Liver (tissue), 9 donors: ENCODE data around the gene HOMER1. TPM values are rescaled to one million over a fixed set of nuclear protein-coding genes. Genes with fewer than 3 reads are reported as not detected.

Experiments
- DNase-seq: peaks from one replicate; pipeline ENCODE4 v3.0.0-alpha.2; 2017; ENCODE audit warnings: low spot score
- H3K27ac ChIP-seq, 2 donors: one replicate each; pipeline ENCODE4 v1.7.0; 2013; ENCODE audit warnings: inconsistent platforms in 2 of 2, low read length in 2 of 2, control low read depth in 1 of 2, low read depth in 1 of 2, mild to moderate bottlenecking in 1 of 2
- H3K27me3 ChIP-seq, 4 donors: one replicate each; pipeline versions ENCODE4 v1.6.1 to v1.7.0; 2013; ENCODE audit warnings: low read length in 3 of 4, inconsistent platforms in 1 of 4, mild to moderate bottlenecking in 1 of 4, moderate library complexity in 1 of 4; ENCODE audit not compliant: control insufficient read depth in 4 of 4, insufficient read depth in 4 of 4
- H3K36me3 ChIP-seq, 4 donors: one replicate each; pipeline versions ENCODE4 v1.6.1 to v1.7.0; 2013; ENCODE audit warnings: low read length in 3 of 4, mild to moderate bottlenecking in 3 of 4, low read depth in 1 of 4, moderate library complexity in 1 of 4; ENCODE audit not compliant: control insufficient read depth in 4 of 4, insufficient read depth in 3 of 4
- H3K4me1 ChIP-seq, 4 donors: one replicate each; pipeline versions ENCODE4 v1.6.1 to v1.7.0; 2013; ENCODE audit warnings: low read length in 3 of 4, mild to moderate bottlenecking in 3 of 4, moderate library complexity in 1 of 4; ENCODE audit not compliant: control insufficient read depth in 4 of 4, insufficient read depth in 4 of 4
- H3K4me3 ChIP-seq, 3 donors: one replicate each; pipeline versions ENCODE4 v1.6.1 to v1.7.0; 2013; ENCODE audit warnings: low read length in 3 of 3, control low read depth in 1 of 3, low read depth in 1 of 3, mild to moderate bottlenecking in 1 of 3
- H3K9ac ChIP-seq, 2 donors: one replicate each; pipeline ENCODE4 v1.7.0; 2013; ENCODE audit warnings: low read length in 2 of 2, mild to moderate bottlenecking in 2 of 2, moderate library complexity in 2 of 2, control low read depth in 1 of 2, low read depth in 1 of 2
- H3K9me3 ChIP-seq, 4 donors: one replicate each; pipeline versions ENCODE4 v1.6.1 to v1.7.0; 2013; ENCODE audit warnings: low read length in 3 of 4; ENCODE audit not compliant: control insufficient read depth in 4 of 4
- EGR1 ChIP-seq, 2 donors: IDR thresholded peaks; 2 replicates each; pipeline ENCODE4 v1.6.1; 2016 to 2018; ENCODE audit warnings: antibody characterized with exemption in 2 of 2, low read depth in 2 of 2
- FOXA1 ChIP-seq: IDR thresholded peaks from 2 replicates; pipeline ENCODE4 v1.6.1; 2016; ENCODE audit warnings: antibody characterized with exemption
- FOXA2 ChIP-seq: IDR thresholded peaks from 2 replicates; pipeline ENCODE4 v1.6.1; 2016; ENCODE audit warnings: antibody characterized with exemption
- GABPA ChIP-seq, 2 donors: IDR thresholded peaks in 1 of 2; conservative IDR thresholded peaks in 1 of 2; 2 replicates each; pipeline ENCODE4 v1.6.1; 2016; ENCODE audit warnings: antibody characterized with exemption in 2 of 2, mild to moderate bottlenecking in 1 of 2, moderate library complexity in 1 of 2
- HNF4A ChIP-seq, 2 donors: conservative IDR thresholded peaks; 2 replicates each; pipeline ENCODE4 v1.6.1; 2016; ENCODE audit warnings: antibody characterized with exemption in 2 of 2, mild to moderate bottlenecking in 2 of 2
- HNF4G ChIP-seq: IDR thresholded peaks from 2 replicates; pipeline ENCODE4 v1.6.1; 2016; ENCODE audit warnings: antibody characterized with exemption
- JUND ChIP-seq, 2 donors: IDR thresholded peaks; 2 replicates each; pipeline ENCODE4 v1.6.1; 2016; ENCODE audit warnings: antibody characterized with exemption in 2 of 2
- NR2F2 ChIP-seq: IDR thresholded peaks from 2 replicates; pipeline ENCODE4 v1.6.1; 2016; ENCODE audit warnings: antibody characterized with exemption
- RAD21 ChIP-seq, 2 donors: IDR thresholded peaks; 2 replicates each; pipeline ENCODE4 v1.6.1; 2016; ENCODE audit warnings: antibody characterized with exemption in 2 of 2, mild to moderate bottlenecking in 2 of 2
- RXRA ChIP-seq, 2 donors: IDR thresholded peaks; 2 replicates each; pipeline ENCODE4 v1.6.1; 2017 to 2018; ENCODE audit warnings: antibody characterized with exemption in 2 of 2, mild to moderate bottlenecking in 1 of 2
- SP1 ChIP-seq: IDR thresholded peaks from 2 replicates; pipeline ENCODE4 v1.6.1; 2018; ENCODE audit warnings: antibody characterized with exemption, mild to moderate bottlenecking
- TAF1 ChIP-seq: conservative IDR thresholded peaks from 2 replicates; pipeline ENCODE4 v1.6.1; 2016; ENCODE audit warnings: antibody characterized with exemption, mild to moderate bottlenecking
- ZBTB33 ChIP-seq: IDR thresholded peaks from 2 replicates; pipeline ENCODE4 v1.6.1; 2016; ENCODE audit warnings: antibody characterized with exemption
- WGBS: extraction: QIAGEN DNeasy Blood & Tissue Kit; methylation state at CpG from one replicate; pipeline ENCODE4 v1.1.7; 2013; 5-methylcytosine and 5-hydroxymethylcytosine counted together
- polyA plus RNA-seq, 2 donors: library from polyadenylated mRNA; stranded (reverse) in 1 of 2; unstranded in 1 of 2; fragments of 200-250 nt in 1 of 2; fragments of >200 nt in 1 of 2; fragmentation: Nextera tagmentation in 1 of 2; extraction: Ambion mirVana in 1 of 2; gene quantifications; one replicate each; pipeline versions ENCODE4 v1.2.1 to v1.2.3, GENCODE V29; 2013 to 2015
- total RNA-seq, 2 donors: library from RNA; depleted of rRNA; stranded (reverse); fragments of >200 nt; gene quantifications; one replicate each; pipeline ENCODE4 v1.2.3, GENCODE V29; 2014
- TF ChIP-seq, protein P1 (sequence below): IDR thresholded peaks from 2 replicates; pipeline ENCODE4 v1.6.1; 2016; ENCODE audit warnings: antibody characterized with exemption
- TF ChIP-seq, protein P2 (sequence below): IDR thresholded peaks from 2 replicates; pipeline ENCODE4 v1.6.1; 2016; ENCODE audit warnings: antibody characterized with exemption, mild to moderate bottlenecking
- TF ChIP-seq, protein P3 (sequence below): IDR thresholded peaks from 2 replicates; pipeline ENCODE4 v1.6.1; 2016; ENCODE audit warnings: antibody characterized with exemption
- donor health status: healthy.
- donor health status: healthy.
- donor health status: healthy.
- donor health status: healthy.
- donor health status: healthy.

Gene HOMER1
- total and polyA plus RNA-seq, 4 donors: 0.33 to 8.7 (median 1.2) TPM

DNA sequence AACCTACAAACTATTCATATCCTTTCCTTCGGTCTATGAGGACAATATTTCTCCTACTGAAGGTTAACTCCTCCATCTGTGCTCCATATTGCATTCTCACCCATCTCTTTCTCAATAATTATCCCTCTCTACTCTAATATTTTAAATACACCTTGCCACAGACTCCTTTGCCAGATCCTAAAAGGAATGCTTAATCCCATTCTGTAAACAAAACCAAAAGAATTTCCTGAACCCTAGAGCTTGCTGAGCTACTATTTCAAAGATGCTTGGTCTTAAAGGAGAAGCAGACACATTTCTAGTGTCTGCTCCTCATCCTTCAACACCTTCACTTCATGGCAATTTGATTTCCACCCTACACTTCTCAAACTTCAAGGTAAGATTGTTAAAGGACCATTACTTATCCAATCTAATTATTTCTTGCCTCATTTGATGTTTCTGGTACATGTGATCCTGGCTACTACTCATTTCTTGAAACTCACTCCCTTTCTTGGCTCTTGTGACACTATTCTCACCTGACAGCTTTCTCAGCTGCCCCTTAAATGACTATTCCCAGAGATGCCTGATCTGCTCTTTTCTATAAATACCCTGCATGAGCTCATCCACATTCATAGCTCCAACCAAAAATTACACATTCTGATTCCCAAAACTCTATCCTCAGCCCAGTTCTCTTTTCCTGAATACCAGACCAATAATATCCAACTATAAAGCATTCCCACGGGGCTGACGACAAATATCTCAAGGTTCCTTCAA lies 20.2 kb downstream of the HOMER1 start:
- Histone ChIP-seq H3K27me3 (no peaks in the 10 kb centered on the region), H3K9me3 (no peaks in the 10 kb centered on the region), H3K36me3 (no peaks in the 10 kb centered on the region), H3K27ac (no peak overlapping the region), H3K4me1 (peaks cover 0 to 3% (median 0%) of the 10 kb centered on the region in 4 donors), H3K4me3 (no peak overlapping the region), H3K9ac (no peak overlapping the region)
- no peak for DNase-seq
- TF ChIP-seq, protein P1, sequence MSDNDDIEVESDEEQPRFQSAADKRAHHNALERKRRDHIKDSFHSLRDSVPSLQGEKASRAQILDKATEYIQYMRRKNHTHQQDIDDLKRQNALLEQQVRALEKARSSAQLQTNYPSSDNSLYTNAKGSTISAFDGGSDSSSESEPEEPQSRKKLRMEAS: no peak
- TF ChIP-seq ZBTB33 (no peak), RXRA (IDR thresholded peaks at IDR 0.05) (no peak), HNF4G (no peak), EGR1 (IDR thresholded peaks at IDR 0.05; ENCODE audit: low read depth in 2 of 2) (no peak), TAF1 (no peak), SP1 (no peak), NR2F2 (no peak), JUND (IDR thresholded peaks at IDR 0.05) (no peak), RAD21 (IDR thresholded peaks at IDR 0.05) (no peak)
- TF ChIP-seq, protein P2, sequence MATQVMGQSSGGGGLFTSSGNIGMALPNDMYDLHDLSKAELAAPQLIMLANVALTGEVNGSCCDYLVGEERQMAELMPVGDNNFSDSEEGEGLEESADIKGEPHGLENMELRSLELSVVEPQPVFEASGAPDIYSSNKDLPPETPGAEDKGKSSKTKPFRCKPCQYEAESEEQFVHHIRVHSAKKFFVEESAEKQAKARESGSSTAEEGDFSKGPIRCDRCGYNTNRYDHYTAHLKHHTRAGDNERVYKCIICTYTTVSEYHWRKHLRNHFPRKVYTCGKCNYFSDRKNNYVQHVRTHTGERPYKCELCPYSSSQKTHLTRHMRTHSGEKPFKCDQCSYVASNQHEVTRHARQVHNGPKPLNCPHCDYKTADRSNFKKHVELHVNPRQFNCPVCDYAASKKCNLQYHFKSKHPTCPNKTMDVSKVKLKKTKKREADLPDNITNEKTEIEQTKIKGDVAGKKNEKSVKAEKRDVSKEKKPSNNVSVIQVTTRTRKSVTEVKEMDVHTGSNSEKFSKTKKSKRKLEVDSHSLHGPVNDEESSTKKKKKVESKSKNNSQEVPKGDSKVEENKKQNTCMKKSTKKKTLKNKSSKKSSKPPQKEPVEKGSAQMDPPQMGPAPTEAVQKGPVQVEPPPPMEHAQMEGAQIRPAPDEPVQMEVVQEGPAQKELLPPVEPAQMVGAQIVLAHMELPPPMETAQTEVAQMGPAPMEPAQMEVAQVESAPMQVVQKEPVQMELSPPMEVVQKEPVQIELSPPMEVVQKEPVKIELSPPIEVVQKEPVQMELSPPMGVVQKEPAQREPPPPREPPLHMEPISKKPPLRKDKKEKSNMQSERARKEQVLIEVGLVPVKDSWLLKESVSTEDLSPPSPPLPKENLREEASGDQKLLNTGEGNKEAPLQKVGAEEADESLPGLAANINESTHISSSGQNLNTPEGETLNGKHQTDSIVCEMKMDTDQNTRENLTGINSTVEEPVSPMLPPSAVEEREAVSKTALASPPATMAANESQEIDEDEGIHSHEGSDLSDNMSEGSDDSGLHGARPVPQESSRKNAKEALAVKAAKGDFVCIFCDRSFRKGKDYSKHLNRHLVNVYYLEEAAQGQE: no peak
- WGBS: 95% methylated on average over 3 of the region's 3 CpGs

GRCh38 chr5:79491690-79492317 lies 22.1 kb downstream of the HOMER1 start:
- Histone ChIP-seq H3K9me3 (no peaks in the 10 kb centered on the region), H3K36me3 (no peaks in the 10 kb centered on the region), H3K4me1 (peaks cover 0 to 3% (median 0%) of the 10 kb centered on the region in 4 donors), H3K4me3 (no peak overlapping the region), H3K27me3 (no peaks in the 10 kb centered on the region), H3K27ac (no peak overlapping the region), H3K9ac (no peak overlapping the region)
- TF ChIP-seq HNF4G: no peak
- no peak for TF ChIP-seq NR2F2
- no peak for TF ChIP-seq GABPA (IDR thresholded peaks at IDR 0.05 in 1 of 2, conservative IDR thresholded peaks at IDR 0.05 in 1 of 2)
- TF ChIP-seq HNF4A (conservative IDR thresholded peaks at IDR 0.05): no peak
- TF ChIP-seq RAD21 (IDR thresholded peaks at IDR 0.05): no peak
- TF ChIP-seq, protein P1: no peak
- TF ChIP-seq ZBTB33: no peak
- TF ChIP-seq, protein P2: no peak
- TF ChIP-seq FOXA1: no peak
- TF ChIP-seq, protein P3, sequence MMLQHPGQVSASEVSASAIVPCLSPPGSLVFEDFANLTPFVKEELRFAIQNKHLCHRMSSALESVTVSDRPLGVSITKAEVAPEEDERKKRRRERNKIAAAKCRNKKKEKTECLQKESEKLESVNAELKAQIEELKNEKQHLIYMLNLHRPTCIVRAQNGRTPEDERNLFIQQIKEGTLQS: no peak
- TF ChIP-seq RXRA (IDR thresholded peaks at IDR 0.05): no peak
- TF ChIP-seq EGR1 (IDR thresholded peaks at IDR 0.05; ENCODE audit: low read depth in 2 of 2): no peak
- TF ChIP-seq TAF1: no peak
- TF ChIP-seq SP1: no peak
- TF ChIP-seq FOXA2: no peak
- TF ChIP-seq JUND (IDR thresholded peaks at IDR 0.05): no peak
- DNase-seq: no peak
